Loucy (cell line): Measurements from ENCODE around the gene IGSF22.

ENCODE experiments used
- H2AFZ ChIP-seq: fragments of 200-600 bp; sonication (generic); 2 replicates; pipeline ENCODE4 v1.6.0; 2016; ENCODE audit warnings: antibody characterized with exemption, mild to moderate bottlenecking, low read length, moderate library complexity
- H3F3A ChIP-seq: fragments of 200-600 bp; 2 replicates; pipeline ENCODE4 v1.6.0; 2016; ENCODE audit warnings: antibody characterized with exemption, low read depth, mild to moderate bottlenecking
- H3K27me3 ChIP-seq: fragments of 200-600 bp; sonication (generic); 2 replicates; pipeline ENCODE4 v1.6.1; 2014; ENCODE audit warnings: low read length, mild to moderate bottlenecking; ENCODE audit not compliant: insufficient read depth, poor library complexity, severe bottlenecking
- H3K36me3 ChIP-seq: fragments of 200-600 bp; sonication (generic); 2 replicates; pipeline ENCODE4 v1.6.1; 2016; ENCODE audit warnings: low read length; ENCODE audit not compliant: insufficient read depth
- H3K4me1 ChIP-seq: fragments of 200-600 bp; sonication (generic); 2 replicates; pipeline ENCODE4 v1.5.1; 2014; ENCODE audit warnings: low read length, mild to moderate bottlenecking; ENCODE audit not compliant: insufficient read depth, poor library complexity, severe bottlenecking
- H3K4me2 ChIP-seq: fragments of 200-600 bp; sonication (generic); 2 replicates; pipeline ENCODE4 v1.6.0; 2014; ENCODE audit warnings: antibody characterized with exemption, low read length, low read depth, mild to moderate bottlenecking; ENCODE audit not compliant: poor library complexity, severe bottlenecking
- H3K4me3 ChIP-seq: fragments of 200-600 bp; sonication (generic); 2 replicates; pipeline ENCODE4 v1.5.1; 2014; ENCODE audit warnings: low read length, mild to moderate bottlenecking, mixed read lengths; ENCODE audit not compliant: poor library complexity, severe bottlenecking
- H3K79me2 ChIP-seq: fragments of 200-600 bp; sonication (generic); 2 replicates; pipeline ENCODE4 v1.6.1; 2014; ENCODE audit warnings: low read length; ENCODE audit not compliant: insufficient read depth
- H3K9ac ChIP-seq: fragments of 200-600 bp; sonication (generic); 2 replicates; pipeline ENCODE4 v1.6.0; 2014; ENCODE audit warnings: mild to moderate bottlenecking, low read depth, low read length, moderate library complexity; ENCODE audit not compliant: poor library complexity, severe bottlenecking
- H3K9me2 ChIP-seq: fragments of 200-600 bp; sonication (generic); replicated peaks from 2 replicates; pipeline ENCODE4 v1.6.1; 2016; ENCODE audit warnings: low read depth, low read length, mixed read lengths
- H3K9me3 ChIP-seq: fragments of 200-600 bp; sonication (generic); 2 replicates; pipeline ENCODE4 v1.6.1; 2014; ENCODE audit warnings: mild to moderate bottlenecking, antibody characterized with exemption, low read length, low read depth; ENCODE audit not compliant: insufficient read depth
- H4K20me1 ChIP-seq: fragments of 200-600 bp; sonication (generic); 2 replicates; pipeline ENCODE4 v1.6.0; 2014; ENCODE audit warnings: antibody characterized with exemption, low read length, mild to moderate bottlenecking; ENCODE audit not compliant: insufficient read depth, poor library complexity, severe bottlenecking
- EZH2phosphoT487 ChIP-seq: fragments of 200-600 bp; IDR thresholded peaks from 2 replicates; pipeline ENCODE4 v1.6.1; 2018; ENCODE audit warnings: antibody characterized with exemption, mild to moderate bottlenecking, moderate library complexity, borderline replicate concordance
- TF ChIP-seq, protein P1 (sequence below): fragments of 200-600 bp; sonication (generic); conservative IDR thresholded peaks from 2 replicates; pipeline ENCODE4 v1.5.1; 2014; ENCODE audit warnings: mild to moderate bottlenecking, antibody characterized with exemption, low read length

IGSF22 gene

DNA sequence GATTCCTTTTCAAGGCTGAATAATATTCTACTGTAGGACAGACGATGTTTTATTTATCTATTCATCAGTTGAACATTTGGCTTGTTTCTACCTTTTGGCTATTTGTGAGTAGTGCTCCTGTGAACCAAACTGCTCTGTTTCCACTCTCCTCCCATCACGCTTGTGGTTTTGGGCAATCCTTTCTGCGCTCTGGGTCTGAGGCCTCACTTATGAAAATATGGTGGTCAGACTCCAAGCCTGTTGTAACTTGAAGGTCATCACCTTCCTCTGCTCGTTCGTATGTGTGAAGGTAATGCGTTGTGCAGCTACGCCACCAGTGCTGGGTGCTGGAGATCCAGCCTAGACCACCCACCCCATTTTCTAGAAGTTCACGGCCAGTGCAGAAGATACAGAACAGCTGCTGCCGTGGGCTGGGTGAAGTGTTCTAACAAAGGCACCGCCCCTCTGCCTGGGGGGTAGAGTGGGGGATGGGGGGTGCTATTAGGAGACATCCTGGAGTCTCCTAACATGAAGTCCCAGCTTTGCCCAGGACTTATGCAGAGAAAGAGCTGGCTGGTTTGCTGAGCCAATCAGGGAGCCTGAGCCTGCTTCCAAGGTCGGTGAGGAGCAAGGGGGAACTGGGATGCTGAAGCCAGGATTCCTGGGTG lies 44.6 kb upstream of the IGSF22 start:
- Histone ChIP-seq H3K79me2 (no peaks in the 10 kb centered on the region), H3K27me3 (no peaks in the 10 kb centered on the region), H2AFZ (no peak overlapping the region), H3K36me3 (no peaks in the 10 kb centered on the region), H3K9ac (no peak overlapping the region), H4K20me1 (no peaks in the 10 kb centered on the region), H3K9me2 (no peaks in the 10 kb centered on the region), H3K4me1 (no peaks in the 10 kb centered on the region), H3F3A (no peaks in the 10 kb centered on the region), H3K4me3 (no peak overlapping the region), H3K4me2 (no peak overlapping the region), H3K9me3 (no peaks in the 10 kb centered on the region)
- TF ChIP-seq, protein P1, sequence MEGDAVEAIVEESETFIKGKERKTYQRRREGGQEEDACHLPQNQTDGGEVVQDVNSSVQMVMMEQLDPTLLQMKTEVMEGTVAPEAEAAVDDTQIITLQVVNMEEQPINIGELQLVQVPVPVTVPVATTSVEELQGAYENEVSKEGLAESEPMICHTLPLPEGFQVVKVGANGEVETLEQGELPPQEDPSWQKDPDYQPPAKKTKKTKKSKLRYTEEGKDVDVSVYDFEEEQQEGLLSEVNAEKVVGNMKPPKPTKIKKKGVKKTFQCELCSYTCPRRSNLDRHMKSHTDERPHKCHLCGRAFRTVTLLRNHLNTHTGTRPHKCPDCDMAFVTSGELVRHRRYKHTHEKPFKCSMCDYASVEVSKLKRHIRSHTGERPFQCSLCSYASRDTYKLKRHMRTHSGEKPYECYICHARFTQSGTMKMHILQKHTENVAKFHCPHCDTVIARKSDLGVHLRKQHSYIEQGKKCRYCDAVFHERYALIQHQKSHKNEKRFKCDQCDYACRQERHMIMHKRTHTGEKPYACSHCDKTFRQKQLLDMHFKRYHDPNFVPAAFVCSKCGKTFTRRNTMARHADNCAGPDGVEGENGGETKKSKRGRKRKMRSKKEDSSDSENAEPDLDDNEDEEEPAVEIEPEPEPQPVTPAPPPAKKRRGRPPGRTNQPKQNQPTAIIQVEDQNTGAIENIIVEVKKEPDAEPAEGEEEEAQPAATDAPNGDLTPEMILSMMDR, result no peak
- no peak for TF ChIP-seq EZH2phosphoT487

- Histone ChIP-seq H3K9me3 (no peaks in the 10 kb centered on the region), H3K79me2 (no peaks in the 10 kb centered on the region), H3K4me3 (no peak overlapping the region), H2AFZ (no peak overlapping the region), H3K4me1 (no peaks in the 10 kb centered on the region), H3K27me3 (no peaks in the 10 kb centered on the region), H3F3A (no peaks in the 10 kb centered on the region), H3K4me2 (no peak overlapping the region), H4K20me1 (no peaks in the 10 kb centered on the region), H3K36me3 (no peaks in the 10 kb centered on the region), H3K9ac (no peak overlapping the region), H3K9me2 (no peaks in the 10 kb centered on the region)
- no peak for TF ChIP-seq EZH2phosphoT487
- TF ChIP-seq, protein P1, result no peak
Observed at GRCh38 chr11:18769802-18770456, 43.9 kb upstream of the IGSF22 start.

- Histone ChIP-seq H4K20me1 (no peaks in the 10 kb centered on the region), H3K9me3 (no peaks in the 10 kb centered on the region), H3K9me2 (no peaks in the 10 kb centered on the region), H3K4me3 (no peak overlapping the region), H3F3A (no peaks in the 10 kb centered on the region), H2AFZ (no peak overlapping the region), H3K79me2 (no peaks in the 10 kb centered on the region), H3K4me2 (no peak overlapping the region), H3K27me3 (no peaks in the 10 kb centered on the region), H3K36me3 (no peaks in the 10 kb centered on the region), H3K4me1 (no peaks in the 10 kb centered on the region), H3K9ac (no peak overlapping the region)
- TF ChIP-seq, protein P1, result no peak
- TF ChIP-seq EZH2phosphoT487, result no peak
Observed at GRCh38 chr11:18768978-18769377, 43.0 kb upstream of the IGSF22 start.
